ENCODE data around the gene NCOA3. TPM values are rescaled to one million over a fixed set of nuclear protein-coding genes. Genes with fewer than 3 reads are reported as not detected.
A peak's percentile ranks its signal among the peaks of the same experiment; 100 is the strongest.

The NCOA3 gene
- polyA plus RNA-seq, 1 of the 3 experiments (the other 2 are of a cell fraction): 5.8 TPM

- Histone ChIP-seq H3K9ac (no peak overlapping the region), H3K4me3 (ENCODE audit: low read depth in 2 of 2, low read length in 1 of 2) (no peak overlapping the region), H3K9me3 (no peaks in the 10 kb centered on the region), H3F3A (replicated peaks; ENCODE audit: insufficient read depth) (peaks cover 19% of the 10 kb centered on the region), H3K27me3 (ENCODE audit: insufficient read depth) (no peaks in the 10 kb centered on the region), H3K79me2 (ENCODE audit: insufficient read depth) (peaks cover 54% of the 10 kb centered on the region), H3K36me3 (replicated peaks in 1 of 2; ENCODE audit: control insufficient read depth in 1 of 2, insufficient read depth in 2 of 2, low read length in 1 of 2) (no peaks in the 10 kb centered on the region), H4K20me1 (ENCODE audit: insufficient read depth) (no peaks in the 10 kb centered on the region), H3K4me1 (ENCODE audit: control insufficient read depth in 1 of 2, insufficient read depth in 2 of 2, low read depth in 1 of 2, low read length in 1 of 2) (peaks cover 4 to 20% of the 10 kb centered on the region in 2 experiments; a peak in 3 of 4 replicates), H2AFZ (ENCODE audit: low read depth) (no peak overlapping the region), H3K4me2 (no peak overlapping the region), H3K27ac (ENCODE audit: low read depth in 2 of 2, low read length in 1 of 2) (no peak overlapping the region), H3K9me2 (no peaks in the 10 kb centered on the region)
- WGBS (ENCODE audit: low lambda C conversion rate): 75% methylated on average over 5 of the region's 5 CpGs
- POLR2A ChIA-PET: no interaction called here
- no peak for DNase-seq
- TF ChIP-seq RCOR1 (IDR thresholded peaks at IDR 0.05; ENCODE audit: low read length): no peak
- peak; percentile 9; the same call in 1 of the 2 replicates for TF ChIP-seq FOSL2 (IDR thresholded peaks at IDR 0.05; ENCODE audit: borderline replicate concordance, low read depth)
- CTCF ChIA-PET: interaction anchor here (1.5 kb wide), 1 partner anchor 20 kb away, joined by 5 read pairs; no protein-coding TSS in a partner anchor
These were observed 39.0 kb downstream of the NCOA3 start for GRCh38 chr20:47540443-47541354.

GRCh38 chr20:47541355-47541922, 39.8 kb downstream of the NCOA3 start:
- H3K36me3 ChIP-seq (replicated peaks in 1 of 2; ENCODE audit: control insufficient read depth in 1 of 2, insufficient read depth in 2 of 2, low read length in 1 of 2): no peaks in the 10 kb centered on the region
- no peaks in the 10 kb centered on the region for H3K9me2 ChIP-seq
- H3K4me3 ChIP-seq (ENCODE audit: low read depth in 2 of 2, low read length in 1 of 2): no peak overlapping the region
- no peak for TF ChIP-seq IRF3 (IDR thresholded peaks at IDR 0.05; ENCODE audit: low read depth, low read length)
- no peak for DNase-seq
- peaks cover 4 to 21% of the 10 kb centered on the region in 2 experiments; a peak in 3 of 4 replicates for H3K4me1 ChIP-seq (ENCODE audit: control insufficient read depth in 1 of 2, insufficient read depth in 2 of 2, low read depth in 1 of 2, low read length in 1 of 2)
- H2AFZ ChIP-seq (ENCODE audit: low read depth): no peak overlapping the region
- WGBS (ENCODE audit: low lambda C conversion rate): 76% methylated on average over 3 of the region's 3 CpGs
- H3K9me3 ChIP-seq: no peaks in the 10 kb centered on the region
- H3K9ac ChIP-seq: no peak overlapping the region
- no peak overlapping the region for H3K27ac ChIP-seq (ENCODE audit: low read depth in 2 of 2, low read length in 1 of 2)
- no peaks in the 10 kb centered on the region for H3K27me3 ChIP-seq (ENCODE audit: insufficient read depth)
- H3F3A ChIP-seq (replicated peaks; ENCODE audit: insufficient read depth): peaks cover 26% of the 10 kb centered on the region
- no peaks in the 10 kb centered on the region for H4K20me1 ChIP-seq (ENCODE audit: insufficient read depth)
- no peak overlapping the region for H3K4me2 ChIP-seq
- POLR2A ChIA-PET: no interaction called here
- CTCF ChIA-PET: no interaction called here
- peaks cover 54% of the 10 kb centered on the region for H3K79me2 ChIP-seq (ENCODE audit: insufficient read depth)

- CTCF ChIA-PET: interaction anchor here (1.0 to 3.3 kb wide), 2 partner anchors 40 to 159 kb away, joined by 3 to 9 read pairs; no protein-coding TSS in a partner anchor
- H3K9me3 ChIP-seq: no peaks in the 10 kb centered on the region
- no peaks in the 10 kb centered on the region for H3K27me3 ChIP-seq (ENCODE audit: insufficient read depth)
- H3K4me1 ChIP-seq (ENCODE audit: control insufficient read depth in 1 of 2, insufficient read depth in 2 of 2, low read depth in 1 of 2, low read length in 1 of 2): peaks cover 4 to 25% of the 10 kb centered on the region in 2 experiments; a peak in 3 of 4 replicates
- no peak overlapping the region for H3K4me2 ChIP-seq
- no peaks in the 10 kb centered on the region for H3K36me3 ChIP-seq (replicated peaks in 1 of 2; ENCODE audit: control insufficient read depth in 1 of 2, insufficient read depth in 2 of 2, low read length in 1 of 2)
- DNase-seq: no peak
- H3K9ac ChIP-seq: no peak overlapping the region
- peaks cover 60% of the 10 kb centered on the region for H3K79me2 ChIP-seq (ENCODE audit: insufficient read depth)
- no peaks in the 10 kb centered on the region for H3K9me2 ChIP-seq
- no peak overlapping the region for H2AFZ ChIP-seq (ENCODE audit: low read depth)
- POLR2A ChIA-PET: no interaction called here
- no peaks in the 10 kb centered on the region for H4K20me1 ChIP-seq (ENCODE audit: insufficient read depth)
- H3F3A ChIP-seq (replicated peaks; ENCODE audit: insufficient read depth): peaks cover 31% of the 10 kb centered on the region
- WGBS (ENCODE audit: low lambda C conversion rate): 86% methylated on average over 1 of the region's 1 CpG
- no peak overlapping the region for H3K27ac ChIP-seq (ENCODE audit: low read depth in 2 of 2, low read length in 1 of 2)
- H3K4me3 ChIP-seq (ENCODE audit: low read depth in 2 of 2, low read length in 1 of 2): no peak overlapping the region
- no peak for TF ChIP-seq EZH2phosphoT487 (IDR thresholded peaks at IDR 0.05; ENCODE audit: borderline replicate concordance, low read depth)
- TF ChIP-seq MXI1 (IDR thresholded peaks at IDR 0.05; ENCODE audit: low read depth, low read length): no peak
- TF ChIP-seq PBX3 (IDR thresholded peaks at IDR 0.05): no peak
- TF ChIP-seq RXRA (IDR thresholded peaks at IDR 0.05; ENCODE audit: borderline replicate concordance, low read depth): no peak
- no peak for TF ChIP-seq CTCF (IDR thresholded peaks at IDR 0.05)
- TF ChIP-seq SIN3A (IDR thresholded peaks at IDR 0.05; ENCODE audit: borderline replicate concordance, low read depth, low read length): no peak
- no peak for TF ChIP-seq YY1 (IDR thresholded peaks at IDR 0.05; ENCODE audit: low read depth)
- no peak for TF ChIP-seq TEAD4 (IDR thresholded peaks at IDR 0.05; ENCODE audit: borderline replicate concordance, insufficient read depth)
- no peak for TF ChIP-seq RCOR1 (IDR thresholded peaks at IDR 0.05; ENCODE audit: low read length)
- no peak for TF ChIP-seq MEF2A (IDR thresholded peaks at IDR 0.05; ENCODE audit: borderline replicate concordance, low read depth)
These were observed 41.3 kb downstream of the NCOA3 start for GRCh38 chr20:47543006-47543431.

All from SK-N-SH (cell line).